HepG2 (cell line): ENCODE data around the gene SCARF1. TPM values are rescaled to one million over a fixed set of nuclear protein-coding genes. Genes with fewer than 3 reads are reported as not detected.
A peak's percentile ranks its signal among the peaks of the same experiment; 100 is the strongest.

Source experiments
- AKNA ChIP-seq: sonication (generic); formaldehyde crosslinking; IDR thresholded peaks from 2 replicates; pipeline ENCODE4 v1.4.0; 2020; ENCODE audit warnings: missing genetic modification reagents, borderline replicate concordance
- ESRRA ChIP-seq: sonication (generic); formaldehyde crosslinking; IDR thresholded peaks from 2 replicates; pipeline ENCODE4 v1.5.1; 2020; ENCODE audit warnings: mild to moderate bottlenecking, low read depth, missing genetic modification reagents
- KDM6A ChIP-seq: IDR thresholded peaks from 2 replicates; pipeline ENCODE4 v1.6.1; 2016; ENCODE audit warnings: low read depth
- KLF6 ChIP-seq: IDR thresholded peaks from 2 replicates; pipeline ENCODE4 v1.8.0; 2016; ENCODE audit warnings: missing biosample characterization, missing genetic modification reagents
- MIER3 ChIP-seq: IDR thresholded peaks from 2 replicates; pipeline ENCODE4 v1.6.1; 2016; ENCODE audit warnings: missing compliant biosample characterization, borderline replicate concordance
- MZF1 ChIP-seq: sonication (generic); formaldehyde crosslinking; IDR thresholded peaks from 2 replicates; pipeline ENCODE4 v1.8.1; 2023; ENCODE audit warnings: mild to moderate bottlenecking, missing genetic modification reagents, borderline replicate concordance
- NFATC3 ChIP-seq: sonication (generic); formaldehyde crosslinking; IDR thresholded peaks from 2 replicates; pipeline ENCODE4 v1.5.1; 2020; ENCODE audit warnings: mild to moderate bottlenecking, missing genetic modification reagents
- SALL1 ChIP-seq: sonication (generic); formaldehyde crosslinking; IDR thresholded peaks from 2 replicates; pipeline ENCODE4 v1.8.0; 2022; ENCODE audit warnings: mild to moderate bottlenecking, missing genetic modification reagents
- SMAD1 ChIP-seq: sonication (generic); formaldehyde crosslinking; IDR thresholded peaks from 2 replicates; pipeline ENCODE4 v1.4.0; 2020; ENCODE audit warnings: missing genetic modification reagents, low read depth, mild to moderate bottlenecking, borderline replicate concordance
- TBX2 ChIP-seq: sonication (generic); formaldehyde crosslinking; IDR thresholded peaks from 2 replicates; pipeline ENCODE4 v1.5.0; 2020; ENCODE audit warnings: missing genetic modification reagents, mild to moderate bottlenecking, borderline replicate concordance
- THAP7 ChIP-seq: sonication (generic); formaldehyde crosslinking; IDR thresholded peaks from 2 replicates; pipeline ENCODE4 v1.8.1; 2023; ENCODE audit warnings: mild to moderate bottlenecking, missing genetic modification reagents
- TOPORS ChIP-seq: sonication (generic); formaldehyde crosslinking; IDR thresholded peaks from 2 replicates; pipeline ENCODE4 v1.8.0; 2023; ENCODE audit warnings: mild to moderate bottlenecking, missing genetic modification reagents
- ZBTB21 ChIP-seq: sonication (generic); formaldehyde crosslinking; IDR thresholded peaks from 2 replicates; pipeline ENCODE4 v1.4.0; 2020; ENCODE audit warnings: missing genetic modification reagents
- ZFYVE20 ChIP-seq: sonication (generic); formaldehyde crosslinking; IDR thresholded peaks from 2 replicates; pipeline ENCODE4 v1.8.0; 2023; ENCODE audit warnings: low read depth, mild to moderate bottlenecking, moderate library complexity, missing genetic modification reagents, borderline replicate concordance
- ZNF430 ChIP-seq: sonication (generic); formaldehyde crosslinking; IDR thresholded peaks from 2 replicates; pipeline ENCODE4 v1.9.0; 2021; ENCODE audit warnings: mild to moderate bottlenecking, missing genetic modification reagents
- ZNF562 ChIP-seq: sonication (generic); formaldehyde crosslinking; IDR thresholded peaks from 2 replicates; pipeline ENCODE4 v1.8.0; 2022; ENCODE audit warnings: missing genetic modification reagents, borderline replicate concordance
- ZNF7 ChIP-seq: IDR thresholded peaks from 2 replicates; pipeline ENCODE4 v1.6.1; 2016; ENCODE audit warnings: missing biosample characterization, missing genetic modification reagents
- ZNF746 ChIP-seq: sonication (generic); formaldehyde crosslinking; IDR thresholded peaks from 2 replicates; pipeline ENCODE4 v1.8.0; 2022; ENCODE audit warnings: mild to moderate bottlenecking, missing genetic modification reagents
- ZNF784 ChIP-seq: sonication (generic); formaldehyde crosslinking; IDR thresholded peaks from 2 replicates; pipeline ENCODE4 v1.5.1; 2020; ENCODE audit warnings: missing genetic modification reagents, mild to moderate bottlenecking, borderline replicate concordance
- ZSCAN25 ChIP-seq: sonication (generic); formaldehyde crosslinking; IDR thresholded peaks from 2 replicates; pipeline ENCODE4 v1.8.0; 2022; ENCODE audit warnings: mild to moderate bottlenecking, missing genetic modification reagents
- polyA plus RNA-seq, 8 experiments: library from polyadenylated mRNA; depleted of rRNA in 3 of 8; stranded (reverse) in 7 of 8; unstranded in 1 of 8; fragments of >200 nt; fragmentation: Illumina TruSeq in 4 of 8; extraction: Trizol in 4 of 8; gene quantifications; 2 replicates each; pipeline versions ENCODE4 v1.2.1 to v1.2.3, GENCODE V29; 2011 to 2016; ENCODE audit warnings: low read depth in 4 of 8, missing spikeins in 1 of 8, mixed read lengths in 1 of 8; ENCODE audit not compliant: insufficient read depth in 1 of 8
- total RNA-seq, 5 experiments: library from RNA; depleted of rRNA; stranded (reverse); fragments of >200 nt; fragmentation: Illumina TruSeq; extraction: Trizol; gene quantifications; 2 replicates each; pipeline ENCODE4 v1.2.3, GENCODE V29; 2016; ENCODE audit warnings: low read depth in 1 of 5
- TF ChIP-seq, protein P1 (sequence below): sonication (generic); formaldehyde crosslinking; IDR thresholded peaks from 2 replicates; pipeline ENCODE4 v1.5.0; 2020; ENCODE audit warnings: mild to moderate bottlenecking, low read depth, missing genetic modification reagents, borderline replicate concordance
- TF ChIP-seq, protein P2 (sequence below): sonication (generic); formaldehyde crosslinking; IDR thresholded peaks from 2 replicates; pipeline ENCODE4 v1.4.0; 2020; ENCODE audit warnings: missing genetic modification reagents

Gene SCARF1
- total and polyA plus RNA-seq, 2 of the 13 experiments (the other 11 are each of a cell fraction or from before 2014, with no cell fraction given), result 0.24 to 0.71 TPM

DNA sequence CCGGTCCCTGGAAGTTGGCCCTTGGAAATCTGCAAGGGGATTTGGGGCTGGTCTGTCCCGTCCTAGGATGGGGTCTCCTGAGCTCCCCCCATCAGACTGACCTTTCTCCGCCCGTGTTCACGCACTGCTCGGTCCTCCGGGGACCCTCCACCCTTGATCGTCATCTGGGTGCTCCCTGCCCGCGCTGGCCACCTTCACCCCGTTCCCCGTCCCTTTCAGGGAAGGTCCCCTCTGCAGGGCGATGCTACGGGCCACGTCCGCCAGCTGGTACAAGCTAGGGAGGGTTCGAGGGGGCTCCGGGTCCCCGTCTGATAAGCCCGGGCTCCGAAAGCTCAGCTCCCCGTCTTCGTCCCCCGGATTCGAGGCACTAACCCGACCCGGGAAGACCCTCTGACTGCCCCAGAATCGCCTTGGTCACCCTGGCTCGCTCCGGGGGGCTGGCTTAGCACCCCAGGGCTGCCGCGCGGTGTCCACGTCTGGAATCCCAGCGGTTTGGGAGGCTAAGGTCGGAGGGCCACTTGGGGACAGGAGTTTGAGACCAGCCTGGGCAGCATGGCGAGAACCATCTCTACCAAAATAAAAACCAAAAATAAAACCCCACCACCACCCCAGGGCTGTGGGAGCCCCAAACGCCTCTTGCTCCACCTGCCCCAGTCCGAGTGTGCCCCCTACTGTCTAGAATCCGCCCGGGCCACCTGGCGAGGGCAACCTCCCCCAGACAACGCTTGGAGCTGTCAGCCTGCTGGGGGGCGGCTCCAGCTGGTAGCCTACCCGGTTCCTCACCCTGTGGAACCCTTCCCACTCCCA is 15.8 kb downstream of the SCARF1 start (continued):
- TF ChIP-seq, protein P1, sequence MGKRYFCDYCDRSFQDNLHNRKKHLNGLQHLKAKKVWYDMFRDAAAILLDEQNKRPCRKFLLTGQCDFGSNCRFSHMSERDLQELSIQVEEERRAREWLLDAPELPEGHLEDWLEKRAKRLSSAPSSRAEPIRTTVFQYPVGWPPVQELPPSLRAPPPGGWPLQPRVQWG (CRISPR knock-in tag), result no peak
- TF ChIP-seq ESRRA (CRISPR knock-in tag), result no peak
- no peak; the same call in 1 of the 2 replicates for TF ChIP-seq THAP7 (CRISPR knock-in tag)
- TF ChIP-seq ZSCAN25 (CRISPR knock-in tag), result no peak; the same call in 1 of the 2 replicates
- TF ChIP-seq MIER3 (CRISPR knock-in tag), result no peak
- TF ChIP-seq ZNF7 (CRISPR knock-in tag), result no peak
- no peak for TF ChIP-seq KLF6 (CRISPR knock-in tag)
- no peak for TF ChIP-seq ZNF562 (CRISPR knock-in tag)
- 0 out of 2 replicates have a peak, but pooled peaks have one; percentile 16 for TF ChIP-seq SMAD1 (CRISPR knock-in tag)
- no peak for TF ChIP-seq KDM6A (CRISPR knock-in tag)
- TF ChIP-seq, protein P2, sequence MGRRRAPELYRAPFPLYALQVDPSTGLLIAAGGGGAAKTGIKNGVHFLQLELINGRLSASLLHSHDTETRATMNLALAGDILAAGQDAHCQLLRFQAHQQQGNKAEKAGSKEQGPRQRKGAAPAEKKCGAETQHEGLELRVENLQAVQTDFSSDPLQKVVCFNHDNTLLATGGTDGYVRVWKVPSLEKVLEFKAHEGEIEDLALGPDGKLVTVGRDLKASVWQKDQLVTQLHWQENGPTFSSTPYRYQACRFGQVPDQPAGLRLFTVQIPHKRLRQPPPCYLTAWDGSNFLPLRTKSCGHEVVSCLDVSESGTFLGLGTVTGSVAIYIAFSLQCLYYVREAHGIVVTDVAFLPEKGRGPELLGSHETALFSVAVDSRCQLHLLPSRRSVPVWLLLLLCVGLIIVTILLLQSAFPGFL, result peak; percentile 55; the same call in 1 of the 2 replicates
- no peak for TF ChIP-seq NFATC3 (CRISPR knock-in tag)
- no peak for TF ChIP-seq AKNA
- TF ChIP-seq TBX2, result no peak
- no peak for TF ChIP-seq MZF1 (CRISPR knock-in tag)
- TF ChIP-seq ZNF430 (CRISPR knock-in tag), result peak; percentile 43; the same call in 1 of the 2 replicates
- no peak for TF ChIP-seq ZNF746 (CRISPR knock-in tag)
- TF ChIP-seq SALL1 (CRISPR knock-in tag), result no peak
- no peak for TF ChIP-seq ZBTB21
- TF ChIP-seq ZNF784 (CRISPR knock-in tag), result no peak
- TF ChIP-seq ZFYVE20, result no peak
- TF ChIP-seq TOPORS (CRISPR knock-in tag), result 0 out of 2 replicates have a peak, but pooled peaks have one; percentile 19
